HG03095 (cell line): ENCODE data around the gene NHERF1.

Experiments
- ATAC-seq: cut with Tn5 transposase; IDR thresholded peaks from one replicate; pipeline ENCODE4 v1.9.1; 2021; ENCODE audit warnings: moderate library complexity; ENCODE audit not compliant: unreplicated experiment

The NHERF1 gene

DNA sequence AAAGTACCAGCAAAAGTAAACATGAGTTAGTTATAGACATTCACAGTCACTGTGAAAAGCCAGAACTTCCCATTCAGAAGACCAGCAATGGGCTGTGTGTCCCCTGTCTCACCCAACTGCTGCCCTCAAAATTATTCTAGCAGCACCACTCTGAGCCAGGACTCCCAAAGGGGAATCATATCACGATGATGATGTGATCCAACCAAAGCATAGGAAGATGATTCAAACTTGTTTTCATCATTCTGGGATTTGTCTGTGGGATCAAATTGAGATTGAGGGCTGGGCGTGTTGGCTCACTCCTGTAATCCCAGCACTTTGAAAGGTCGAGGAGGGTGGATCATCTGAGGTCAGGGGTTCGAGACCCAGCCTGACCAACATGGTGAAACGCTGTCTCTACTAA is 34.1 kb downstream of the NHERF1 start:
- ATAC-seq = no peak

DNA sequence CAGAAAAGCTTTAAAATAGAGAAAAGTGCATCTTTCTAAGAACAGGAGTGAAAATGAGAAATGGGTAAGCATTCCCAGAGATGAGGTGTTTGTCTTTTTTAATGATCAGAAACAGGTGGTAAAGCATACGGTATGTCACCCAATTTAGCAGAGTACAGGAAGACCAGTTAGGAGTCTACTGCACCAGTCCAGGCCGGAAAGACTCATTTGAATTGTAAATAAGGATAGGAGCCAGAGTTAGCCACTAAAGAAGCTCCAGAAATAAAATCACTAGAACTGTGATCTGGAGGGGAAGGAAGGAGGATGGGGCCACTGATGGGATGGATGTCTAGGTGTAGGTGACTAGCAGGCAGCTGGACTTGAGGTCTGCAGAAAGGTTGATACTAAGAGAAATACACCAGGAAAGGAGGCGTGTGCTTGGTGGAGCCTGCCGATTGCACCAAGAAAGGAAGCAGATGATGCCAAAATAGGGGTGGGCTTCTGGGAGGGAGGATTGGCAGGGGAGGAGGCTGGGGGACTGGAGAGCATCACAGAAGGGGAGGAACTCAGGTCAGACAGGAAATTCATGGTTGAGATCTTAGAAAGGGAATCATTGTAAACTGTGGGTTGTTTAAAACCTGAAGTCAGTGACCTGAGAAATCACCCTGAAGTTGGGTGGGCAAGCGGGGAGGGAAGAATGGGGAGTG is 35.8 kb downstream of the NHERF1 start:
- ATAC-seq = no peak

DNA sequence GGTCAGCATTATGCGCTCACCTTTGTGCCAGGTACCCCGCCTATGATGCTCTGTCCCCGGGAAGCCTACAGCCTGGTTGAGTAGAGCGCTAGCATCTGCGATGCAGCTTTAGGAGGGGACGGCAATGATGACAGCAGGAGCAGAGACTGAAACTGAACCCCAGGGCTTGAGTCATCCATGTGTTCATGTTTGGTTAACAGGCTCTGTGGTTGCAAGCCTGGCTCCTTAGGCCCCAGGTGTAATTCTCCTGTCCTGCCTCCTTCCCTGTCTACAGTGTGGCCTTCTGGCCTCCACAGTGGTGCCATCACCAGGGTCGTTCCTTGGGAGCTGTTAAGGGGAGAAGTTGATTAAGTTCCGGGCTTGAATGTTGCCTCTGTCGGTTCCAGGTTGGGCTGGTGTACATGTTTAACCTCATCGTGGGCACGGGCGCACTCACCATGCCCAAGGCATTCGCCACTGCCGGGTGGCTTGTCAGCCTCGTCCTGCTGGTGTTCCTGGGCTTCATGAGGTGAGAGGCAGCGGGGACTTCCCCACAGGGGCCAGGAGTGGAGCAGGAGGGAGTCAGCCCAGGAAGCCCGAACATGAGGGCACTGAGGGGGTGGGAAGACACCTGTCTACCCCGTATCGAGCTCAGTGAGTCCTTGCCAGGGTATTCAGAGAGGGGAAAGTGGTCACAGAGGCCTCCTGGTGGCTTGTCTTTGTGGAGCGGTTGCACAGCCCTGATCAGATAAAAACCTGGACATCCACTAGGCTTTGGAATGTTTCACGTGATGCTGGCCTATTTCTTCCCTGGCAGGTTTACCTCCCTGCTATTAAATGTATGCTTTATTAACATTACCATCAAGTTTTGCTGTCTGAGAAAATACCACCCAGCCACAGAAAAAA is 36.9 kb downstream of the NHERF1 start:
- ATAC-seq = no peak

DNA sequence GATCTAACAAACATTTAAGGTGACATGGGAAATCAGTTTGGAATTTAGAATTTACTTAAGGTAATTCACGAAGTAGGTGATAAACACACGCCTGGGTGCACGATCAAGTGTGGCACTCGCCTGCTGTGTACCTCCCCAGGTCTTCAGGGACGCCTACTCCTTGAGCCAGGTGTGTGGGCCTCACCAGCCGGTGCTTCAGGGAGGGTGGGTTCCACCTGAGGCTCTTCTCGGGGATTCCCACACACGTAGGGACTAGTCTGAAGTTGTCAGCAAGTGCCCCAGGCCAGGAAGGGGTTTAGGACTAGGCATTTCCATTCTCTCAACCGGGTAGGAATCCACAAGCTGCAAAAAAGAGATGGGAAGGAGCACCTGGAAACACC is 37.5 kb downstream of the NHERF1 start:
- ATAC-seq = no peak

DNA sequence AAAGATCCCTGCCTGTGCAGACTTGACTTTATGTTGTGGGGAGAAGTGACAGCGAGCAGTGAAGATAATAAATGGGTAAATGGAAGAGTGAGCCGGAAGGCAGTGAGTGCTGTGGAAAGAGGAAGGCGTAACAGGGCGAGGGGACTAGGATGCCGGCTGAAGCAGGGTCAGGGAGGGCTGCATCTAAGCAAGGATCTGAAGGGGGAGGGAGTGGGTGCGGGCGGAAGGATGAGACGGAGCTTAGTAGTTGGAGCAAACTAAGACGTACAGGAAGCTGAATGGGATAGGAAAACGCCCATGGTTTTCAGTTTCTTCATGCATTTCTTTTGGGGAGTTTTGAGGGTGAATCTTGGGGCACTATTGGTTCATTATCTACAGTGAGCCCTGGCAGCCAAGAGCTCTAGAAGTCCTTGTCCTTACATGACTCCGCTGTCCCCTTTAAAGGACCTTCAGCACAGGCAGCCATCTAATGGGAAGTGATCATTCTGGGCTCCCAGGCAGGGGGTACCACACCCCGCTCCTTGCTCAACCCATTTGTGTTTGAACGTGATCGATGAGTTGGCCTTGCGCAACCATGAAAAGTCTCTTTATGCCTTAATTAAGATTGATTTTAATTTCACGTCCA is 38.1 kb downstream of the NHERF1 start:
- ATAC-seq = no peak

DNA sequence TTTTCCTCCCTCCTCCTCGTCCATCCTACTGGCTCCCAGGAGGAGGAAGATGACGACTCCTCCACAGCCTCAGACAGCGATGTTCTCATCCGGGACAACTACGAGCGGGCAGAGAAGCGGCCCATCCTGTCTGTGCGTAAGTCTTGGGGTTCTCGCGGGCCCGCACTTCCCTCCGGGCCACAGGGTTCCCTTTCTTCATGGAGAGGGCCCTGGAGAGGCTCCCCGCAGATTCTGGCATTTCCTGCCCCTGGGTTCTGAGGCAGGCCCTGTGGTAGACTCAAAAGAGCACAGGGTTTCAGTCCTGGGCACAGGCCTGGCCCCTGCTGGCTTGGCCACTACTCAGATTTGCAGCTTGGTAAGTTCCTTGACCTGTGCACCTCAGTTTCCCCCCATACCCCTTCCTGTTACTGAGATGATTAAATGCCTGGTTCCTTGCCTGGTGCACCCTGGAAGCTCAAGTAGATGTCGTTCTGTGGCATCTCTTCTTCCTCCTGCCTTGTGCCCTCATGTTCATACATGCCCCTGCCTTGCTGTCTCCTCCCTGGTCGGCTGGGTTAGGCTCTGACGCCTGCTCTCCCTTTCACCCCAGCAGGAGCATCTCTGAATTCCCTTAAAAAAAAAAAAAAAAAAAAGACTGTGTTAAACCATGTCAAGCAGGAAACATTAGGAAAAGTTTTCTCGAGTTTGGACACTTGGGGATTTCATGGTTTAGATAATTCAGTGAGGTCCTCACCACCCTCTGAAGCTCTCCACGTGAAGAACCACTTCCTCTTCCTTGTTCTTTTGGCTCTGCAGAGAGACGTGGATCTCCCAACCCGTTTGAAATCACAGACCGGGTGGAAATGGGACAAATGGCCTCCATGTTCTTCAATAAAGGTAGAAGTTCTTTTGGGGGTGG is 42.0 kb downstream of the NHERF1 start:
- ATAC-seq = no peak

DNA sequence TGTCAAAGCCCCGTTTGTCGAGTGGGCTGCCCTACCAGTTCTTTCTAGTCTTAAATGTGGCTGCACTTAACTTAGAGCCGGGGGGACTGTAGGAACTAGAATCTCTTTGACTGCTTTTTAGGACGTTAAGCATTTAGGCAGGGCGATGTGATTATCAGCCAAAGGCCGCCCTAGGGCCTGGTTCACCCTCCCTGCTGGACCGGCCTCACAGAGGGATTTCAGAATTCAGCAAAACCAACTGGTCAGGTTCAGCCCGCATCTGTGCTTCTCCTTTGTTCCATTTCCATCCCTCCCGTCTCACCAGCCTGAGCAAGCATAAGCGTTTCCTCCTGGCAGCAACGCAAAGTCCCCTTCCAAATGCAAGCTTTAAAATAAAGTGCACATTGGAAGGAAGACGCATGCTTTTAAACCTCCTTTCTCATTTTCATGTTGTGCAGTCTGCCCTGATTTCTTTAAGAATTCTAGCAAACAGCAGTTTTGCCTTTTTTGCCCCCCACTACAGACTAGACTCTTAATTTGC is 44.2 kb downstream of the NHERF1 start:
- no peak for ATAC-seq

DNA sequence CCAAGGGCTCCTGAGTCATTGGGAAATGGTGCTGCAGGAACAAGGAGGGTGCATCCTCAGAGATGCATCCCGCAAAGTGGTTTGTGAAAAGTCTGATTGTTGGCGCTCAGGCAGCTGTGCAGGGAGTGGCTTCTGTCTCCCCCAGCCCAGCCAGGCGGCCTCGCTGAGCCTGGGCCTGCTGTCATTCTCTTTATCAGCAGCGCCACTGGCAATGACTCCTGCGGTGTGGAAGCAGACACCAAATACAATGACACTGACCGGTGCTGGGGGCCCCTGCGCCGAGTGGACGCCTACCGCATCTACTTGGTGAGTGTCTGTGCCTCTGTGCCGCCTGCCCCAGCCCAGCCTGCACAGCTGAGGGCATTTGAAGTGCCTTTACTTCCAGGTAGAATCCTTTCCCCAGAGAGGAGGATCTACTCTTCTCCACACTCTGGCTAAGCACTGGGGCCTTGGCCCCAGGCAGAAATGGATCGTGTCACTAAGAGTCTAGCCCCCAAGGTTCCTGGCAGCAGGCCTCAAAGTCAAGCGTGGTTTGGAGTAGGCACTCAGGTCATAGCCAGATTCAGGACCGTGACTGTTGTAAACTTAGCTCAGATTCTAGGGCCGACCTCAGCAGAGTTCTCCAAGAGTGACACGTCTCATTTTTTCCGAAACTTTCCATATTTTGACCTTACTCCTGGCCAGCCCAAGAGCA is 47.0 kb downstream of the NHERF1 start:
- ATAC-seq = no peak

DNA sequence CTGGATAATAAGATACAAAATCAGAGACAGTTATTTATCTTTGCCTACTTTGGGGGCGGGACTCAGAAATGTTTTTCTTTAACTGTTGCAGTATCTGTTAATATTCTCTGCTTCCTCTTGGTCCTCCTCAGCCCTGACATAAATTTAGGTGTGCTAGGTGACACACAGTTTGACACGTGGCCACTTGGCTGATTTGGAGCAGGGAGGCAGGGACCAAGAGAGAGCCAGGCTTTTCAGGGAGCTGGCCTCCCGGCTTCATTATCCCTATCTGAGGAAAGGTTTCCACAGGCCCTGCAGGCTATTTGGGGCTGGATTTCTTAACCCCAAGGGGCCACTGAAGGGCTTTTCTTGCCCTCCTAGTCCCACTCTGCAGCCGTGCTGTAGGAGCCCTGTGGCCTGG is 47.8 kb downstream of the NHERF1 start:
- ATAC-seq = no peak

DNA sequence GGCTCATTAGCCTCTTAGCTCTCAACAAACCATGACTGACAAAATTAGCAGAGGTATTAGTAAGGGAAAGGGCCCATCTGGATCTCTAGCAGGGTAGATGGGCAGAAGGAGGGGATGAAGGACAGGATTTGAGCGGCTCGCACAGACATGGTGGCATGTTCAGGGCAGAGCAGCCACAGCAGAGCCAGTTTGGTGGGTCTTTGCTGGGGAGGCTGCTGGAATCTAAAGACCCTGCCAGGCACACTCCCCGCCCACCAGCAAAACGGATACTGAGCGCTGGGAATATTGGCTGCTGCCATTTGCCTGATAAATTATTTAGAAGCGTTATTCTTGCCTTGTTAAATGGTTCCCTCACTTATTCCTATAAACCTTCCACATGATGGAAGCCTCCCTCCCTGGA is 48.4 kb downstream of the NHERF1 start:
- no peak for ATAC-seq

DNA sequence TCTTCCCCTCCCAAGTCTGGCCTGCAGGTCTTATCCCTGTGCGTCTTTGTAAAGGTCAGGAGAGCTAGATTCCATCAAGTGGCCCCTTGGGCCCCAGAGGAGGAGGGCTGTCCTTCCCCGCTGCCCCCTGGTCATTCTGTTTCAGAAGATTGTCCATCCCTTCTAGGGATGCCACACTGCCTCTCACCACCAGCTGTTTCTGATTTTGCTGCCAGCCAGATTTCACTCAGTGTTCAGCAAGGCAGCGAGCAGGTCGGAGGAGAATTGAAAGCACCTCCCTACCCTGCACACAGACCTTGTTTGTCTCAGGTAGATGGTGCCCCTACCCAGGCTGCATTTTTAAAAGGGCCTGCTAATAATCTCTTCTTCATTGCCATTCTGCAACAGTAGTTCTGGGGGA is 49.4 kb downstream of the NHERF1 start:
- ATAC-seq = no peak

DNA sequence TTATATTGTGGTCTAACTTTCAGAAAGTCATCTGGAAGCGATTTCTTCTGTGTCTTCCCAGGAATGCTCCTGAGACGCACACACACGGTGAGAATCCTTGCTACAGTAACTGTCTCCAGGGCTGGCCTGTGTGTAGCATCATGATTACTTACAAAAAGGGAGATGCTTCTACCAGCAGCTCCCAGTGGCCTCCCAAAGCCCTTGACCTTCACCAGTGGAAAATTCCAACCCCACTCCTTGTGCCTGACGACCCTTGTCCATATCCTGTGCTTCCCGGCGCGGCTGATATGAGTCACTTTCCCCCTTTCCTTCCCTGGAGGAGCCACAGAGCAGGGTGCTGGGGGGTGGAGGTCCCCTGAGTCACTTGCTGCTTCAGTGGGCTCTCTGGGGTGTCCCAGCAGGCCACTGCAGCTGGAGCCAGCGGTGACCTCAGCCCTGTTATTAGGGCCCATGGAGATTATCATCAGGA is 49.8 kb downstream of the NHERF1 start:
- no peak for ATAC-seq

DNA sequence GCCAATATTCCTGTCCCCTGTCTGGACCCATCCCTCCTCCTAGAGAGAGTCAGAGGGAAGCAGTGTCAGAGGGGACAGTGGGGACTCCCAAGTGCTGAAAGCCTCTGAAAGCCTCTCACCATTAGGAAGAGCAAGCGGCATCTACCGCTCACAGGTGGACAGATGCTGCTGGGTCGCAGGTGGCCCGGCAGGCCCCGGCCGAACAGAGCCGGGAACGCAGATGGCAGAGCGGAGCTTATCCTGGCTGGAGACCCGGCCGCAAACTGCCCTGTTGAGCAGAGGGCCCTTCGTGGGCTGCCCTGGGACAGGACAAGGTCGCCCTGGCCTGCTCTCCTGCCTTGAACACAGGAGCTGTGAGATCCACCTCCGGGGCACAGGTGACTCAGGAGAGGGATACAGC is 50.7 kb downstream of the NHERF1 start:
- ATAC-seq = no peak

DNA sequence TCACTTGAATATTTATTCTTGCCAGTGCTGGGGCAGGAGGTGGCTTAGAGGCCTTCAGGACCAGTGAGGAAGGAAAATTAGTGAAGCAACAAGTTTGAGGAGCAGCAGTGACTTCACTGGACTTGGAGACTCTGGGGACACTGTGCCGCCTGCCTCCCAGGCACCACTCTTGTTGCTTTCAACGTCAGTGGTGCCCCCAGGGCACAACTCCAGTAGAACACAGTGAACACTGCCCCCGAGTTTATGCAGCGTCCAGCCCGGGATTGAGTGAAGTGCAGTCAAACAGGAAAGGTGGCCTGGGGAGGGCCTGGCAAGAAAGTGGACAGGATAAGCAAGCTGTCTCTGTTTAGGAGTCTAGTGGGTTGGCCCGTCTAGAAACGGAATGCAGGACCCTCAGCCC is 52.1 kb downstream of the NHERF1 start:
- no peak for ATAC-seq

DNA sequence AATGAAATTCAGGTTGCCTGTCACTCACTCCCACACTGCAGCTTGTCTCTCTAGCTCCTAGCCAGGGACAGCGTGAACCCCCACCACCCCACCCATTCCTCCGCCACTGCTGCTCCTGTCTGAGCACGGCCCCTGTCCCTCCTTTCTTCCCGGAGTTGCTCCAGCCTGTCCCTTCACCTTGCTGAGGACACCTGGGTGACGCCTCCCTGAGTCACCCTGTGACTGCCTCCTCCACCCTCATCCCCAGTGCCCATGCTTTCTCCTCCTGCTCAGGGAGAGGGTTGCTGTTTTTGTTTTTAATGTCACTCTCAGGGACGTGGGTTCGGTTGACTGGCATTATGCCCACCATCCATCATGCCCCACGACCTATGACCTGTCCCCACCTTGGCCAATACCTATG is 53.5 kb downstream of the NHERF1 start:
- ATAC-seq = no peak

DNA sequence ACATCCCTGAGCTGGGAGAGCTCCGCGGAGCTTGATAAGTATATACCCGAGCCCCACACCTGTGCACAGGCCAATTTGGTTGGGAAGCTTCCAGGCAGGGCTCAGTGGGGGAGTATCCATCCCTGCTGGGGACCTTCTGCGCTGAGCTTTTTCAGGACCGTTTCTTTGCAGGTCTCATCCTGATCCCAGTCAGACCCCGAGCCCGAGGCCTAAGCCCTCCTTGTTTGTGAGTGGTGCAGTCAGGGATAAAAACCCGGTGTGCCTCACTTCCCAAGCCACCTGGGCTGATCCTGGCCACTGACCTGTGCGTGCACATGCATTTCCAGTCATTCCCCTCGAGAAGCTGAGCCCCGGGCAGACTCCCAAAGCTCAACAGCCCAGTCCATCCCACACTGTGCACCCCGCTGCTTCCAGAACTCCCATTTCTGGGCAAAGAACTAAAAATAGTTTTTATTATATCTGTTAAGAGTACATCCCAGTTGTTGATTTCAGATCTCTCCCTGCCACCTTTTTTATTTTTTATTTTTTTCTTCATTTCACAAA is 55.0 kb downstream of the NHERF1 start:
- ATAC-seq = no peak

DNA sequence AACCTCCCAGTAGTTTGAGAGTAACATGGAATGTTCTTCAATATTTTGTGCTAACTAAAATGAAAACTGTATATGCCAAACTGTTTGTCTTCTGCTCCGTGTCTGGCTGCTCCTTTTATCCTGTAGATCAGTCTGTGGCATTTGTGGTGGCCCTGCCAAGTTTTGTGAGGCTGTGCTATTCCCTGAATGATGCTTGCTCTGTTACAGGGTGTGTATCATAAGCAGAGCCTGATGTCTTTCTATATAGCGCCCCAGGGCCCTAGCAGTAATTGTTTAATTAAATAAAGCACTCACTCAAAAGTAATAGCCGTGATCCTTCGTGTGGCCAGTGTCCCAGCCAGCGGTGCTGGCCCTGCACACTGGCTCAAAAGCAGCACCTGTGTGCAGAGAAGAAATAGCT is 55.5 kb downstream of the NHERF1 start:
- ATAC-seq = no peak

DNA sequence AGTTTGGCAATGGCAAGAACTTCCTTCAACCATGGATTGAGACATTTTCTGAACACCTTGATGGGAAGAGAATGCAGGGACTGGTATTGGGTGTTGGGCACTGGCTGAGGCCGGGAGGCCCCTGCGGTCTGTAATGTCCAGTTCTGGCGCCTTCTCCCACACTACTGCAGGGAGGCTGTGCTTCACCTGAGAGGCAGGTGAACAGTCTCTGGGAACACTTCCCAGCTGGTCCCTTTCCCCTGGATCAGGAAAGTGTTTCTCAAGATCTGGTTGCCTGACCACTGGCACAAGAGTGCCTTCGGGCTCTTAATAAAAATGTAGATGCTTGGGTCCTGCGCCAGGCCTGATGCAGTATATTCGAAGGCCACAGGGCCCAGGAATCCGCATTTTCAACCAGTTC is 56.3 kb downstream of the NHERF1 start:
- ATAC-seq = no peak

DNA sequence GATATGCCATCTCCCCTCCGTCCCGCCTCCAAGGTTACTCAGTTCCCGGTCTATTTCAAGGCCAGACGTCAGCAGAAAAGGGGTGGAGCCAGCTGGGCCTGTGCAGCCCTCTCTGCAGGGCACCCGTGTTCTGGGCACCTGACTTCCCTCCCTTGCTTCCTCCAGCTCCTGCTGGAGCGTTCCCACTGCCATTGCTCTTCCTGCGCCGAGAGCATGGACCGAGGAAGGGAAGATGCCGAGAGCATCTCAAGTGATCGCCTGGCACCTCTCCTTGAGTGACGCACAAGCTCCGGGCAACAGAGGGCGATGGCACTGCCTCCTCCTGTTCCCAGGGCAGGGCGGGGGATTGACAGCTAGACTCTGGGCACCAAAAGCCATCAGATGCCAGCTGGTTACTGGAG is 57.2 kb downstream of the NHERF1 start:
- ATAC-seq = no peak

DNA sequence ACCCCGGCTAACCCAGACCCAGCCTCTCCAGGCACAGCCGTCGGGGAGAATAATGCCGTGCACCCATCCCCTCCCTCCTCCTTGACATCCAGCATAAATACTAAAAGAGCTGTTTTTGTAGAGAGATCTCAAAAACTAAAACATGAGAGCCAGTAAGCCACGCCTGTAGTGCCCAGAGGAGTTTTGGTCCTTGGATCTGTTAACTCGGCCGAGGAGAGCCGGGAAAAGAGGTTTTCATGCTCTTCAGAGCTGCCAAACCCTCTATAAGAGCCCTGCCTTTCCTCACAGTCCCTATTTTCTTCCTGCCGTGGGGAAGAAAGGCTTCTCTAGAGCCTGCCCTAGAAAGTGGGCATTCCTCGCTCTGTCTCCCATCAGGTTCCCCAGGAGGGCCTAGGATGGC is 57.9 kb downstream of the NHERF1 start:
- no peak for ATAC-seq
